Endothelial cell (in vitro differentiated cells): Measurements from ENCODE around the gene FAM240A. TPM values are rescaled to one million over a fixed set of nuclear protein-coding genes. Genes with fewer than 3 reads are reported as not detected.

Experiments used
- DNase-seq: peaks from one replicate; pipeline ENCODE4 v3.0.0; 2021; ENCODE audit warnings: low spot score
- H3K27ac Mint-ChIP-seq: one replicate; pipeline ENCODE4 v1.8.0; 2021; ENCODE audit warnings: mixed read lengths, inconsistent platforms; ENCODE audit not compliant: unreplicated experiment
- H3K27me3 Mint-ChIP-seq: one replicate; pipeline ENCODE4 v1.8.0; 2021; ENCODE audit warnings: mild to moderate bottlenecking, moderate library complexity, mixed read lengths, inconsistent platforms; ENCODE audit not compliant: unreplicated experiment
- H3K36me3 Mint-ChIP-seq: one replicate; pipeline ENCODE4 v1.8.0; 2021; ENCODE audit warnings: mild to moderate bottlenecking, low read depth, mixed read lengths, inconsistent platforms; ENCODE audit not compliant: unreplicated experiment
- H3K4me1 Mint-ChIP-seq: one replicate; pipeline ENCODE4 v1.8.0; 2021; ENCODE audit warnings: mild to moderate bottlenecking, mixed read lengths, inconsistent platforms; ENCODE audit not compliant: unreplicated experiment
- H3K4me3 Mint-ChIP-seq: one replicate; pipeline ENCODE4 v1.8.0; 2021; ENCODE audit warnings: mild to moderate bottlenecking, mixed read lengths, inconsistent platforms; ENCODE audit not compliant: unreplicated experiment
- H3K9me3 Mint-ChIP-seq: one replicate; pipeline ENCODE4 v1.8.0; 2021; ENCODE audit warnings: mixed read lengths, inconsistent platforms; ENCODE audit not compliant: unreplicated experiment
- CTCF ChIP-seq: fragments of 200-600 bp; sonication (generic); IDR thresholded peaks from one replicate; pipeline ENCODE4 v1.5.0; 2021; ENCODE audit warnings: antibody characterized with exemption; ENCODE audit not compliant: unreplicated experiment
- total RNA-seq: library from RNA; stranded (reverse); fragmentation: NEBNext Ultra II Directional; extraction: Animal tissue kit (Norgen Biotek cat#: 25700); gene quantifications from one replicate; pipeline ENCODE4 v1.2.1, GENCODE V29; 2021; ENCODE audit not compliant: unreplicated experiment

FAM240A gene
- total RNA-seq, 1 donor from 2014 or later: not detected

DNA sequence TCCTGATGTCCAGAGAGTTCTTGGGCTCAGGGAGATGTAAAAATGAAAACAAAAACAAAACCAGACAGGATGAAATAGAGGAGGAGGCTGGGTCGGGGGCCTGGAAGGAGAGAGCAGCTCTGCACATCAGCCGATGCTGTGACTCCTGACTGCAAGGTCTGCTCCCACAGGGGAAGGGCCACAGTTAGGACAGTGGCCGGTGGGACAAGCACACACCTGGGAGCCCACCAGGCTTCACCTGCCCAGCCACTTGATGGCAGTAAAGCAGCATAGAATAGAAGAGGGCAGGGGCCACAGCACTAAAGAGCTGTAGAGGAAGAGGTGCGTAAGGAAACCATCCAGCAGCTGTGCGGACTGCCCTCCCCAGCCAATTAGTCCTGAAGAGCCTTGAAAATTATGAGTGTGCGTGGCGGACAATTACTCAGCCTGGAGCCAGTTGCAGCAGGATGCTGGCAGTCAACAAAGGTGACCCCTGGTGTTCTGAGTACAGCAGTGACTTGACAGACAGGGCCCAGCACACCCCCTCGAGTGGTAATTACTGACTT lies 51.3 kb downstream of the FAM240A start:
- Mint-ChIP-seq H3K36me3 (no peaks in the 10 kb centered on the region), H3K27me3 (peaks cover 12% of the 10 kb centered on the region), H3K9me3 (no peaks in the 10 kb centered on the region), H3K4me1 (peaks cover 7% of the 10 kb centered on the region), H3K4me3 (no peak overlapping the region), H3K27ac (no peak overlapping the region)
- peak; percentile 8 for DNase-seq
- TF ChIP-seq CTCF: no peak

- Mint-ChIP-seq H3K27me3 (peaks cover 12% of the 10 kb centered on the region), H3K36me3 (no peaks in the 10 kb centered on the region), H3K4me1 (peaks cover 7% of the 10 kb centered on the region), H3K4me3 (no peak overlapping the region), H3K27ac (no peak overlapping the region), H3K9me3 (no peaks in the 10 kb centered on the region)
- DNase-seq: no peak
- TF ChIP-seq CTCF: no peak
These were observed 52.1 kb downstream of the FAM240A start for GRCh38 chr3:46664188-46664970.

GRCh38 chr3:46664971-46665762 lies 52.8 kb downstream of the FAM240A start:
- Mint-ChIP-seq H3K36me3 (no peaks in the 10 kb centered on the region), H3K4me1 (no peaks in the 10 kb centered on the region), H3K27ac (no peak overlapping the region), H3K4me3 (no peak overlapping the region), H3K27me3 (peaks cover 12% of the 10 kb centered on the region), H3K9me3 (no peaks in the 10 kb centered on the region)
- DNase-seq: no peak
- no peak for TF ChIP-seq CTCF

DNA sequence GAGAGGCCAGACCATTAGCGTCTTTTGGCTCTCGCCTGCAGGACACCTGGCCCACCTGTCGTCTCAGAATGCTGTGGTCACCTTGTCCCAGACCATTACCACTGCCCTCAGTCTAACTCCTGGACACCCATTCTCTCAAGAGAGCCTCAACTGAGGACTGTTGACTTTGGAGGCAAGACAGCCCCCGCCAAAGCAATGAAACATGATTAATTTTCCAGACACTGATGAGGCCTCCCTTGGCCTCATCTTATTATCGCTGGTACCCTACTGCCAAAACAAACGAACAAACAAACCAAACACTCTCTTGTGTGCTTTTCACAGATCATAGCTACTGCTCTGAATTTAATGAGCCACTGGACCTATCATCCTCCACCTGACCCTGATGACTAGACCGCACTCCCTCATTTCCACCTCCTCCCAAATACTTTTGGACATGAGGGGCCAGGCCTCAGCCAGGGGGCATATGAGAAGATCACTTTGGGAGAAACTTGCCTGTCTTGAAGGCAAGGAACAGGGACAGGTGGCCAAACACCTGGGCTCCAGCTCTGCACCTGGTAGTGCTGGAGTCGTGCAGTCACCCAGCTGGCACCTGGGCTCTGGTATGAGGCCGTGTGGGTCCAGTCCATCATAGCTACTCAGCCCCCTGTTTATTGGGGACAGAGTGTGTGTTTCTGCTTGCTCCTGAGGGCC lies 53.6 kb downstream of the FAM240A start:
- Mint-ChIP-seq H3K4me3 (no peak overlapping the region), H3K4me1 (no peaks in the 10 kb centered on the region), H3K36me3 (no peaks in the 10 kb centered on the region), H3K27me3 (peaks cover 12% of the 10 kb centered on the region), H3K9me3 (no peaks in the 10 kb centered on the region), H3K27ac (no peak overlapping the region)
- DNase-seq: no peak
- TF ChIP-seq CTCF: no peak
